NT2/D1 (cell line): ENCODE measurements around the gene NUDT5.

ENCODE experiments used
- SUZ12 ChIP-seq: IDR thresholded peaks from 2 replicates; pipeline ENCODE4 v1.6.1; 2011; ENCODE audit not compliant: insufficient read length, insufficient read depth; ENCODE audit errors: extremely low read depth
- YY1 ChIP-seq: IDR thresholded peaks from 2 replicates; pipeline ENCODE4 v1.6.1; 2011; ENCODE audit not compliant: insufficient read length, insufficient read depth
- ZNF274 ChIP-seq: IDR thresholded peaks from 2 replicates; pipeline ENCODE4 v1.6.1; 2011; ENCODE audit warnings: mild to moderate bottlenecking, low read depth, low read length

DNA sequence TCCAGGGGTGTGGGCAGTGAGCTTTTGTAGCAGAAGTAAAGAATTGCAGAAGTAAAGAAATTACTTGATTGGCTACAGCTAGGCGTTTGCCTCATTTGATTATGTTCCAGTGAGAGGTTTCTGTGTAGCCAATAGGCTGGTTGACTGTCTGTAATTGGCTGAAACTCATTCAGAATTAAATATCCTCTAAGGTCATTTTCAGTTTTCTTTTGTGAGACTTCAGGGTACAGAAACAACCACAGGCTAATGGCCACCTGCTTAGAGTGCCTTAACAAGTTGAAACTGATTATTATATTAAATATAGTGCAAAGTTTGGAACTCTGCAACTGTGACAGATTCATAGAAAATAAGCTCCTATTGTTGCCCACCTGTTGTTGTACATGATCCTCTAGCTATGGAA lies 55.7 kb downstream of the NUDT5 start:
- TF ChIP-seq YY1 (no peak), ZNF274 (no peak), SUZ12 (no peak)
